Kidney (tissue), 14 donors: Measurements from ENCODE around the gene RPUSD3. TPM values are rescaled to one million over a fixed set of nuclear protein-coding genes. Genes with fewer than 3 reads are reported as not detected.
A peak's percentile ranks its signal among the peaks of the same experiment; 100 is the strongest.

Experiments
- DNase-seq, 5 donors: peaks; one replicate each; pipeline ENCODE4 v3.0.0-alpha.2; 2013 to 2020
- FAIRE-seq: peaks from 2 replicates; lab custom pipeline; 2012; peaks lifted over from hg19 to GRCh38; lab: Jason Lieb, UNC
- H3K27ac ChIP-seq, 2 donors: one replicate each; pipeline ENCODE4 v1.7.0; 2013; ENCODE audit warnings: low read depth in 2 of 2, low read length in 2 of 2, inconsistent platforms in 1 of 2
- H3K27me3 ChIP-seq: one replicate; pipeline ENCODE4 v1.7.1; 2013; ENCODE audit warnings: low read length, inconsistent platforms; ENCODE audit not compliant: control insufficient read depth, insufficient read depth
- H3K36me3 ChIP-seq, 3 donors: one replicate each; pipeline versions ENCODE4 v1.7.0 to v1.7.1; 2013; ENCODE audit warnings: low read length in 3 of 3, control low read depth in 1 of 3, inconsistent platforms in 1 of 3; ENCODE audit not compliant: insufficient read depth in 3 of 3, control insufficient read depth in 2 of 3
- H3K4me1 ChIP-seq, 3 donors: one replicate each; pipeline versions ENCODE4 v1.7.0 to v1.7.1; 2013; ENCODE audit warnings: low read length in 3 of 3, inconsistent platforms in 1 of 3, low read depth in 1 of 3; ENCODE audit not compliant: control insufficient read depth in 2 of 3, insufficient read depth in 2 of 3
- H3K4me3 ChIP-seq, 3 donors: one replicate each; pipeline versions ENCODE4 v1.7.0 to v1.8.1; 2013; ENCODE audit warnings: low read length in 3 of 3, control low read depth in 1 of 3, inconsistent platforms in 1 of 3
- H3K9ac ChIP-seq, 3 donors: one replicate each; pipeline versions ENCODE4 v1.7.0 to v1.7.1; 2013; ENCODE audit warnings: low read length in 3 of 3, control low read depth in 1 of 3, inconsistent platforms in 1 of 3
- H3K9me3 ChIP-seq, 3 donors: one replicate each; pipeline versions ENCODE4 v1.7.0 to v1.7.1; 2013; ENCODE audit warnings: low read length in 3 of 3, control low read depth in 1 of 3, inconsistent platforms in 1 of 3; ENCODE audit not compliant: control insufficient read depth in 2 of 3, insufficient read depth in 1 of 3
- intact Hi-C: fragments of 100-400 bp; cut with DNase I; formaldehyde crosslinking; loops from one replicate; pipeline ENCODE4 v1.11.1; 2022
- polyA plus RNA-seq: library from polyadenylated mRNA; stranded (reverse); fragments of 350-450 nt; fragmentation: Illumina TruSeq; extraction: RNeasy Lipid Tissue Mini Kit (QIAGEN cat#74804); gene quantifications from one replicate; pipeline ENCODE4 v1.2.3, GENCODE V29; 2014; ENCODE audit warnings: low read depth, low replicate concordance; ENCODE audit not compliant: insufficient read depth
- total RNA-seq: library from RNA; stranded (reverse); fragmentation: NEBNext Ultra II Directional; extraction: Animal tissue kit (Norgen Biotek cat#: 25700); gene quantifications from one replicate; pipeline ENCODE4 v1.2.1, GENCODE V29; 2021
- TF ChIP-seq, protein P1 (sequence below): IDR thresholded peaks from 3 replicates; pipeline ENCODE4 v1.5.1; 2012; ENCODE audit warnings: mild to moderate bottlenecking, moderate library complexity, borderline replicate concordance; ENCODE audit not compliant: insufficient read depth; ENCODE audit errors: extremely low read depth
- donor health status: control.
- donor health status: control.
- donor health status: control.
- donor health status: control.
- donor health status: control.
- donor health status: DM: yes; HTN: yes; CAD: no.
- donor health status: Normal renal cell carcinoma (clear cell type).

Gene RPUSD3
- total and polyA plus RNA-seq, 2 donors from 2014 or later: 29.1 to 53.2 TPM

- intact Hi-C loops: no loop called here
- no peaks in the 10 kb centered on the region for H3K9me3 ChIP-seq
- no peak for FAIRE-seq
- peaks cover 0 to 17% (median 0%) of the 10 kb centered on the region in 3 donors for H3K4me1 ChIP-seq
- no peak for DNase-seq
- peaks cover 0 to 2% (median 0%) of the 10 kb centered on the region in 3 donors for H3K36me3 ChIP-seq
- H3K27me3 ChIP-seq: no peaks in the 10 kb centered on the region
- TF ChIP-seq, protein P1, sequence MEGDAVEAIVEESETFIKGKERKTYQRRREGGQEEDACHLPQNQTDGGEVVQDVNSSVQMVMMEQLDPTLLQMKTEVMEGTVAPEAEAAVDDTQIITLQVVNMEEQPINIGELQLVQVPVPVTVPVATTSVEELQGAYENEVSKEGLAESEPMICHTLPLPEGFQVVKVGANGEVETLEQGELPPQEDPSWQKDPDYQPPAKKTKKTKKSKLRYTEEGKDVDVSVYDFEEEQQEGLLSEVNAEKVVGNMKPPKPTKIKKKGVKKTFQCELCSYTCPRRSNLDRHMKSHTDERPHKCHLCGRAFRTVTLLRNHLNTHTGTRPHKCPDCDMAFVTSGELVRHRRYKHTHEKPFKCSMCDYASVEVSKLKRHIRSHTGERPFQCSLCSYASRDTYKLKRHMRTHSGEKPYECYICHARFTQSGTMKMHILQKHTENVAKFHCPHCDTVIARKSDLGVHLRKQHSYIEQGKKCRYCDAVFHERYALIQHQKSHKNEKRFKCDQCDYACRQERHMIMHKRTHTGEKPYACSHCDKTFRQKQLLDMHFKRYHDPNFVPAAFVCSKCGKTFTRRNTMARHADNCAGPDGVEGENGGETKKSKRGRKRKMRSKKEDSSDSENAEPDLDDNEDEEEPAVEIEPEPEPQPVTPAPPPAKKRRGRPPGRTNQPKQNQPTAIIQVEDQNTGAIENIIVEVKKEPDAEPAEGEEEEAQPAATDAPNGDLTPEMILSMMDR: no peak
- no peak overlapping the region for H3K27ac ChIP-seq
- H3K9ac ChIP-seq: no peak overlapping the region
- H3K4me3 ChIP-seq: no peak overlapping the region
Measured at GRCh38 chr3:9812870-9813483, 30.8 kb downstream of the RPUSD3 start.

DNA sequence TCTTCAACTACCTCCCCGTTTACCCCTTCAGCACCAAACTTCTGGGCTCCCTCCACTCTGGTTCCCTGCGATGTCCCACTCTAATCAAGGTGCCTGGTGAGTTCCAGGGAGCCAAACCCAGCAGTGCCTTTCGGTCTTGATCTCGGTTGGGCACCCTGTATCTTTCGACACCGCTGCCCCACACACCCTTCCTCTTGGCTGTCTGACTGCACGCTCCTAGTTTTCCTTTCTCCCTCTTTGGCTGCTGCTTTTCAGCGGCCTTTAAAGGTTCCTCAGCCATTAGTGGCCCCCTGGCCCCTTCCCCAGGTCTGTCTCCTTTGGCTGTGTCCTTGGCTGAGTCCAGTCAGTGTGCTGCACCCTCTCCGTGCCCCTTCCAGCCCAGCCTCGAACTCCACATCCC is 33.0 kb downstream of the RPUSD3 start:
- Histone ChIP-seq H3K4me1 (peaks cover 0 to 17% (median 0%) of the 10 kb centered on the region in 3 donors), H3K27me3 (no peaks in the 10 kb centered on the region), H3K27ac (no peak overlapping the region), H3K9ac (no peak overlapping the region), H3K9me3 (no peaks in the 10 kb centered on the region), H3K36me3 (peaks cover 0 to 2% (median 2%) of the 10 kb centered on the region in 3 donors), H3K4me3 (peak overlapping the region in 2 of 3 donors; percentile 29 to 60)
- DNase-seq: no peak
- TF ChIP-seq, protein P1: no peak
- FAIRE-seq: no peak
- intact Hi-C loops: no loop called here

DNA sequence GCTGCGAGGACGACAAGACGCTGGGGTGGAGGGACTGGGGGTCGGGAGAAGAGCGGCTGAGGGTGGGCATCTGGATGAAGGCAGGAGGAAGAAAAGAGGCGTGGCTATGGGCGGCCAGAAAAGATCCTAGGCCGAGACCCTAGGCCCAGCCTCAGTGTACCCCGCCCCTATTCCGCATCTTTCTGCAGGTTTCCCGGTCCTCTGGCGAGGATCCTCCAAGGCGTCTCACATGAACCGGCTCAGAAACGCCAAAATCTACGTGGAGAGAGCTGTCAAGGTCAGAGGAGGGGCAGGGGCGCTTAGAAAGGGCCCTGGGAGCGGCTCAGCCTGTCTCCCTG is 33.4 kb downstream of the RPUSD3 start:
- intact Hi-C loops: no loop called here
- Histone ChIP-seq H3K4me1 (peaks cover 0 to 22% (median 0%) of the 10 kb centered on the region in 3 donors), H3K36me3 (peaks cover 0 to 4% (median 2%) of the 10 kb centered on the region in 3 donors), H3K27me3 (no peaks in the 10 kb centered on the region), H3K9me3 (no peaks in the 10 kb centered on the region), H3K27ac (peak overlapping the region; percentile 91), H3K4me3 (peak overlapping the region; percentile 29 to 60 (median 40)), H3K9ac (peak overlapping the region in 2 of 3 donors; percentile 31 to 53)
- FAIRE-seq (no peak), DNase-seq (peak in 1 of 5 donors; percentile 46)
- TF ChIP-seq, protein P1: no peak
